Right renal cortex interstitium (tissue), 3 donors: ENCODE data around the gene DOP1B. TPM values are rescaled to one million over a fixed set of nuclear protein-coding genes. Genes with fewer than 3 reads are reported as not detected.
A peak's percentile ranks its signal among the peaks of the same experiment; 100 is the strongest.
"Not testable (repeated sequence)": the region's sequence is repeated elsewhere in the genome, so short reads cannot be mapped to it uniquely, and the experiment has no call there.

Experiments used
- DNase-seq, 3 donors: peaks; one replicate each; pipeline ENCODE4 v3.0.0-alpha.2; 2013; ENCODE audit warnings: low read depth in 3 of 3, low spot score in 2 of 3
- polyA plus RNA-seq, 3 donors: library from polyadenylated mRNA; unstranded; fragments of 120-200 nt; gene quantifications; one replicate each; pipeline ENCODE4 v1.2.1, GENCODE V29; 2013; ENCODE audit not compliant: insufficient read length in 3 of 3

DOP1B gene
- polyA plus RNA-seq, 3 donors: 5.4 to 6.4 (median 6.1) TPM

- DNase-seq: no peak
Measured at GRCh38 chr21:36132696-36133095, 23.9 kb upstream of the DOP1B start.

GRCh38 chr21:36134803-36135390, 21.7 kb upstream of the DOP1B start, which contains the start of gene CBR3:
Gene CBR3, plus strand, starts transcription at chr21:36135079. Its CDS starts 114 bp downstream, at chr21:36135193.
- DNase-seq: no peak

- no peak for DNase-seq
Measured at GRCh38 chr21:36135391-36136102, 21.1 kb upstream of the DOP1B start.

- DNase-seq: not testable (repeated sequence)
Measured at GRCh38 chr21:36139791-36140190, 16.8 kb upstream of the DOP1B start.

- no peak for DNase-seq
Measured at GRCh38 chr21:36141513-36141925, 15.1 kb upstream of the DOP1B start.

- DNase-seq: not testable (repeated sequence)
Measured at GRCh38 chr21:36144233-36144632, 12.4 kb upstream of the DOP1B start.

GRCh38 chr21:36145259-36145658, 11.4 kb upstream of the DOP1B start:
- DNase-seq: no peak

GRCh38 chr21:36147911-36148310, 8.7 kb upstream of the DOP1B start:
- no peak for DNase-seq

- no peak for DNase-seq
Measured at GRCh38 chr21:36148886-36149285, 7.7 kb upstream of the DOP1B start.

- no peak for DNase-seq
Measured at GRCh38 chr21:36149788-36150711, 6.6 kb upstream of the DOP1B start.

- no peak for DNase-seq
Measured at GRCh38 chr21:36155603-36156338, 853 bp upstream of the DOP1B start.

- DNase-seq: peak; percentile 90 to 96 (median 95)
Measured at GRCh38 chr21:36156339-36156814, 247 bp upstream of the DOP1B start.

GRCh38 chr21:36159356-36159921, 2.8 kb downstream of the DOP1B start:
- DNase-seq: no peak

GRCh38 chr21:36160850-36161178, 4.2 kb downstream of the DOP1B start:
- no peak for DNase-seq

GRCh38 chr21:36162631-36163030, 6.0 kb downstream of the DOP1B start:
- DNase-seq: no peak

- no peak for DNase-seq
Measured at GRCh38 chr21:36163750-36164741, 7.4 kb downstream of the DOP1B start.

GRCh38 chr21:36165356-36165755, 8.7 kb downstream of the DOP1B start:
- DNase-seq: no peak

GRCh38 chr21:36166705-36167104, 10.1 kb downstream of the DOP1B start:
- DNase-seq: no peak

- no peak for DNase-seq
Measured at GRCh38 chr21:36167541-36167940, 10.9 kb downstream of the DOP1B start.
